Measurements from ENCODE around the gene EFCC1.

The EFCC1 gene

DNA sequence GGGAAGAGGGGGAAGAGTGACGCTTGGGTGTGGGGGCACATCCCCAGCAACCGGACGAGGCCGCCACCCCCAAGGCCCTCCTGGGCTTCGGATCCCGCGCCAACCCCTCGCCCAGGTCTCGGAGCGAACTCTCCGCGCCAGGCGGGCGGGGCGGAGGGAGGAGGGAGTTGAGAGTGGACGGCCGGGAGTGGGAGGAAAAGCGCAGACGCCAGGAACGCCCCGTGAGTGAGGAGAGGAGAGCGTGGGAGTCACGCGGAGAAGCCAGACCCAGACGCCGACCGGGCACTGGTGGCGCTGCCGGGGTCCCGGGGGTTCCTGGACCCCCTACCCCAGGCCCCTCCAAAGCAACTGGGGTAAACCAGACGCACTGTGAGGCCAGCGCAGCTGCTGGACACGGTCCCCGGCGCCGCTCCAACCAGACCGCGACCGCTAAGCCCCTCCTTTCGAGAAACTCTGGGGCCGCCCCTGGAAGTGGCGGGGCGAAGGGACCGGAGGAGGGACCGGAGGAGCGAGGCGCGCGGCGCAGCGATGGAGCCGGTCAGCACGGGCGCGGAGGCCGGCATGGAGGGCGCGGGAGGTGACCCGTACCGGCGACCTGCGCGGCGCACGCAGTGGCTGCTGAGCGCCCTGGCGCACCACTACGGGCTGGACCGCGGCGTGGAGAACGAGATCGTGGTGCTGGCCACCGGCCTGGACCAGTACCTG lies at the start of gene EFCC1:
EFCC1 (plus strand) TSS at position 204 of the 705 bp plus-strand sequence; CDS start at position 529, 325 bp downstream.
- TF ChIP-seq, protein P1, sequence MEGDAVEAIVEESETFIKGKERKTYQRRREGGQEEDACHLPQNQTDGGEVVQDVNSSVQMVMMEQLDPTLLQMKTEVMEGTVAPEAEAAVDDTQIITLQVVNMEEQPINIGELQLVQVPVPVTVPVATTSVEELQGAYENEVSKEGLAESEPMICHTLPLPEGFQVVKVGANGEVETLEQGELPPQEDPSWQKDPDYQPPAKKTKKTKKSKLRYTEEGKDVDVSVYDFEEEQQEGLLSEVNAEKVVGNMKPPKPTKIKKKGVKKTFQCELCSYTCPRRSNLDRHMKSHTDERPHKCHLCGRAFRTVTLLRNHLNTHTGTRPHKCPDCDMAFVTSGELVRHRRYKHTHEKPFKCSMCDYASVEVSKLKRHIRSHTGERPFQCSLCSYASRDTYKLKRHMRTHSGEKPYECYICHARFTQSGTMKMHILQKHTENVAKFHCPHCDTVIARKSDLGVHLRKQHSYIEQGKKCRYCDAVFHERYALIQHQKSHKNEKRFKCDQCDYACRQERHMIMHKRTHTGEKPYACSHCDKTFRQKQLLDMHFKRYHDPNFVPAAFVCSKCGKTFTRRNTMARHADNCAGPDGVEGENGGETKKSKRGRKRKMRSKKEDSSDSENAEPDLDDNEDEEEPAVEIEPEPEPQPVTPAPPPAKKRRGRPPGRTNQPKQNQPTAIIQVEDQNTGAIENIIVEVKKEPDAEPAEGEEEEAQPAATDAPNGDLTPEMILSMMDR (IDR thresholded peaks at IDR 0.05; ENCODE audit: low read depth, low read length): no peak
- in situ Hi-C loops (cut with HindIII; ENCODE audit: low sequenced_read_pairs): no loop called here
- DNase-seq (ENCODE audit: low read depth, low spot score): no peak
- H3K4me3 ChIP-seq (ENCODE audit: low read depth, low read length): peak within 1 kb of the TSS; percentile 5

- in situ Hi-C loops (cut with HindIII; ENCODE audit: low sequenced_read_pairs): no loop called here
- TF ChIP-seq, protein P1 (IDR thresholded peaks at IDR 0.05; ENCODE audit: low read depth, low read length): no peak
- DNase-seq (ENCODE audit: low read depth, low spot score): no peak
- H3K4me3 ChIP-seq (ENCODE audit: low read depth, low read length): no peak overlapping the region
These were observed 44.7 kb upstream of the EFCC1 start for GRCh38 chr3:128956440-128956839.

- no peak for DNase-seq (ENCODE audit: low read depth, low spot score)
- H3K4me3 ChIP-seq (ENCODE audit: low read depth, low read length): no peak overlapping the region
- in situ Hi-C loops (cut with HindIII; ENCODE audit: low sequenced_read_pairs): no loop called here
- TF ChIP-seq, protein P1 (IDR thresholded peaks at IDR 0.05; ENCODE audit: low read depth, low read length): no peak
These were observed 35.8 kb upstream of the EFCC1 start for GRCh38 chr3:128965280-128965679.

GRCh38 chr3:128965818-128966217 lies 35.3 kb upstream of the EFCC1 start:
- in situ Hi-C loops (cut with HindIII; ENCODE audit: low sequenced_read_pairs): no loop called here
- no peak overlapping the region for H3K4me3 ChIP-seq (ENCODE audit: low read depth, low read length)
- TF ChIP-seq, protein P1 (IDR thresholded peaks at IDR 0.05; ENCODE audit: low read depth, low read length): no peak
- no peak for DNase-seq (ENCODE audit: low read depth, low spot score)

- in situ Hi-C loops (cut with HindIII; ENCODE audit: low sequenced_read_pairs): no loop called here
- TF ChIP-seq, protein P1 (IDR thresholded peaks at IDR 0.05; ENCODE audit: low read depth, low read length): no peak
- DNase-seq (ENCODE audit: low read depth, low spot score): no peak
- H3K4me3 ChIP-seq (ENCODE audit: low read depth, low read length): no peak overlapping the region
These were observed 33.3 kb upstream of the EFCC1 start for GRCh38 chr3:128967748-128968355.

DNA sequence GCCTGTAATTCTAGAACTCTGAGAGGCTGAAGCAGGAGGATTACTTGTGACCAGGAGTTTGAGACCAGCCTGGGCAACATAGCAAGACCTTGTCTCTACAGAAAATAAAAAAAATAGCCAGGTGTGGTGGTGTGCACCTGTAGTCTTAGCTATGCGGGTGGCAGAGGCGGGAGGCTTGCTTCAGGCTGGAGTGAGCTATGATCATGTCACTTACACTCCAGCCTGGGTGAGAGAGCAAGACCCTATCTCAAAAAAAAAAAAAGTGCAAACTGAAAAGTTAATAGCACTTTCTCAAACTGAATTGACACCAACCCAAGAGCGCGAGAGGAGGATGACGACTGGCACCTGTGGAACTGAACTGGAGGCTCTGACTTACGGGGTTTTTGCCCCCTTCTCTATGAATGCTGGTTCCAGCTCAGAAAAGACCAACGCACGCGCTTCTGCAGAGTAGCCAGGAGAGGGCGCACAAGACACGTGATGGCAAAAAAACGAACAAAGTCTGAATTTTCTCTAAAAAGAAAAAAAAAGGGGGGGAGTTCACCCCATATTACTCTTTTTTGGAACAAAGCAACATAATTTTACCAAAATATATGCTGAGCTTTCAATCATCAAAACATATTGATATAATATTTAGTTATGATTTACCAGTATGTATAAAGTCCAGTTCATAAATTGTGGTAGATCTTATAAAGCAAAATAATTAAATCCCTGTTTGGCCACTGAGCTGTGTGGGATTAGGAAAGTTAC lies 30.9 kb upstream of the EFCC1 start:
- in situ Hi-C loops (cut with HindIII; ENCODE audit: low sequenced_read_pairs): no loop called here
- DNase-seq (ENCODE audit: low read depth, low spot score): peak; percentile 40
- H3K4me3 ChIP-seq (ENCODE audit: low read depth, low read length): no peak overlapping the region
- TF ChIP-seq, protein P1 (IDR thresholded peaks at IDR 0.05; ENCODE audit: low read depth, low read length): peak; percentile 94
